Adipocyte (in vitro differentiated cells): Measurements from ENCODE around the gene NOC3L.

Source experiments
- DNase-seq: peaks from one replicate; pipeline ENCODE4 v3.0.0-alpha.2; 2015; ENCODE audit warnings: low read depth
- H3K27me3 ChIP-seq: replicated peaks from 2 replicates; pipeline ENCODE4 v1.7.0; 2013; ENCODE audit warnings: mild to moderate bottlenecking, low read length, moderate library complexity; ENCODE audit not compliant: control insufficient read depth, insufficient read depth
- H3K36me3 ChIP-seq: 2 replicates; pipeline ENCODE4 v1.7.0; 2013; ENCODE audit warnings: low read length, mild to moderate bottlenecking, moderate library complexity; ENCODE audit not compliant: control insufficient read depth, insufficient read depth, severe bottlenecking
- H3K4me1 ChIP-seq: 2 replicates; pipeline ENCODE4 v1.7.0; 2013; ENCODE audit warnings: mild to moderate bottlenecking, low read length, moderate library complexity; ENCODE audit not compliant: control insufficient read depth, insufficient read depth
- H3K4me3 ChIP-seq: 2 replicates; pipeline ENCODE4 v1.7.0; 2013; ENCODE audit warnings: mild to moderate bottlenecking, low read length, moderate library complexity
- H3K9ac ChIP-seq: 2 replicates; pipeline ENCODE4 v1.7.0; 2013; ENCODE audit warnings: mild to moderate bottlenecking, low read length, moderate library complexity
- H3K9me3 ChIP-seq: 2 replicates; pipeline ENCODE4 v1.7.0; 2013; ENCODE audit warnings: mild to moderate bottlenecking, low read length, moderate library complexity; ENCODE audit not compliant: control insufficient read depth

NOC3L gene

GRCh38 chr10:94328613-94329012 is 34.1 kb downstream of the NOC3L start:
- peaks cover 70% of the 10 kb centered on the region for H3K36me3 ChIP-seq
- no peaks in the 10 kb centered on the region for H3K9me3 ChIP-seq
- H3K9ac ChIP-seq = no peak overlapping the region
- H3K4me1 ChIP-seq = peaks cover 16% of the 10 kb centered on the region
- no peaks in the 10 kb centered on the region for H3K27me3 ChIP-seq
- H3K4me3 ChIP-seq = no peak overlapping the region
- no peak for DNase-seq

GRCh38 chr10:94327649-94328048 is 35.1 kb downstream of the NOC3L start:
- DNase-seq = peak; percentile 27
- Histone ChIP-seq H3K27me3 (no peaks in the 10 kb centered on the region), H3K36me3 (peaks cover 70% of the 10 kb centered on the region), H3K4me3 (no peak overlapping the region), H3K9ac (peak overlapping the region; percentile 44), H3K9me3 (no peaks in the 10 kb centered on the region), H3K4me1 (peaks cover 16% of the 10 kb centered on the region)

GRCh38 chr10:94324609-94325233 is 38.0 kb downstream of the NOC3L start:
- Histone ChIP-seq H3K27me3 (no peaks in the 10 kb centered on the region), H3K4me1 (peaks cover 16% of the 10 kb centered on the region), H3K36me3 (peaks cover 57% of the 10 kb centered on the region), H3K9ac (no peak overlapping the region), H3K4me3 (no peak overlapping the region), H3K9me3 (no peaks in the 10 kb centered on the region)
- no peak for DNase-seq

- peak; percentile 88 for DNase-seq
- H3K9ac ChIP-seq = no peak overlapping the region
- H3K27me3 ChIP-seq = no peaks in the 10 kb centered on the region
- peaks cover 41% of the 10 kb centered on the region for H3K36me3 ChIP-seq
- H3K4me1 ChIP-seq = peaks cover 14% of the 10 kb centered on the region
- no peak overlapping the region for H3K4me3 ChIP-seq
- H3K9me3 ChIP-seq = no peaks in the 10 kb centered on the region
These were observed 42.3 kb downstream of the NOC3L start for GRCh38 chr10:94320285-94320914.

- Histone ChIP-seq H3K4me1 (peaks cover 24% of the 10 kb centered on the region), H3K9me3 (no peaks in the 10 kb centered on the region), H3K27me3 (no peaks in the 10 kb centered on the region), H3K4me3 (no peak overlapping the region), H3K36me3 (peaks cover 22% of the 10 kb centered on the region), H3K9ac (no peak overlapping the region)
- no peak for DNase-seq
These were observed 46.2 kb downstream of the NOC3L start for GRCh38 chr10:94316560-94316959.

- peak overlapping the region; percentile 47 for H3K9ac ChIP-seq
- DNase-seq = peak; percentile 94
- H3K27me3 ChIP-seq = no peaks in the 10 kb centered on the region
These were observed 46.7 kb downstream of the NOC3L start for GRCh38 chr10:94315975-94316464.

GRCh38 chr10:94315024-94315451 is 47.7 kb downstream of the NOC3L start:
- Histone ChIP-seq H3K27me3 (no peaks in the 10 kb centered on the region), H3K9ac (no peak overlapping the region), H3K9me3 (no peaks in the 10 kb centered on the region), H3K4me3 (no peak overlapping the region), H3K4me1 (peaks cover 24% of the 10 kb centered on the region), H3K36me3 (peaks cover 21% of the 10 kb centered on the region)
- peak; percentile 59 for DNase-seq

More at GRCh38 chr10:94315975-94316464, 46.7 kb downstream of the NOC3L start:
- peaks cover 19% of the 10 kb centered on the region for H3K36me3 ChIP-seq
- no peak overlapping the region for H3K4me3 ChIP-seq
- no peaks in the 10 kb centered on the region for H3K9me3 ChIP-seq
- H3K4me1 ChIP-seq = peaks cover 24% of the 10 kb centered on the region

GRCh38 chr10:94310369-94310768 is 52.4 kb downstream of the NOC3L start:
- peaks cover 13% of the 10 kb centered on the region for H3K4me1 ChIP-seq
- H3K9me3 ChIP-seq = no peaks in the 10 kb centered on the region
- H3K36me3 ChIP-seq = peaks cover 31% of the 10 kb centered on the region
- no peak for DNase-seq
- H3K9ac ChIP-seq = no peak overlapping the region
- H3K4me3 ChIP-seq = no peak overlapping the region
- no peaks in the 10 kb centered on the region for H3K27me3 ChIP-seq

- no peak overlapping the region for H3K9ac ChIP-seq
- no peak for DNase-seq
- no peaks in the 10 kb centered on the region for H3K9me3 ChIP-seq
- peaks cover 4% of the 10 kb centered on the region for H3K4me1 ChIP-seq
- no peak overlapping the region for H3K4me3 ChIP-seq
- H3K36me3 ChIP-seq = peaks cover 31% of the 10 kb centered on the region
- no peaks in the 10 kb centered on the region for H3K27me3 ChIP-seq
These were observed 53.9 kb downstream of the NOC3L start for GRCh38 chr10:94308866-94309265.

- no peak for DNase-seq
- H3K36me3 ChIP-seq = peaks cover 16% of the 10 kb centered on the region
These were observed 55.6 kb downstream of the NOC3L start for GRCh38 chr10:94307046-94307615.

GRCh38 chr10:94303929-94304328 is 58.8 kb downstream of the NOC3L start:
- Histone ChIP-seq H3K36me3 (peaks cover 13% of the 10 kb centered on the region), H3K4me3 (no peak overlapping the region)

More at GRCh38 chr10:94307046-94307615, 55.6 kb downstream of the NOC3L start:
- no peaks in the 10 kb centered on the region for H3K9me3 ChIP-seq
- peaks cover 4% of the 10 kb centered on the region for H3K4me1 ChIP-seq
- H3K4me3 ChIP-seq = no peak overlapping the region
- H3K9ac ChIP-seq = no peak overlapping the region
- H3K27me3 ChIP-seq = no peaks in the 10 kb centered on the region

More at GRCh38 chr10:94303929-94304328, 58.8 kb downstream of the NOC3L start:
- no peak overlapping the region for H3K9ac ChIP-seq
- H3K4me1 ChIP-seq = peaks cover 2% of the 10 kb centered on the region
- DNase-seq = no peak
- no peaks in the 10 kb centered on the region for H3K27me3 ChIP-seq
- H3K9me3 ChIP-seq = no peaks in the 10 kb centered on the region
